Keratinocyte (primary cell): Measurements from ENCODE around the gene MAGI2.

Experiments
- EZH2 ChIP-seq: IDR thresholded peaks from one replicate; pipeline ENCODE4 v1.6.1; 2012; ENCODE audit warnings: inconsistent platforms, mild to moderate bottlenecking, low read length, moderate library complexity
- TF ChIP-seq, protein P1 (sequence below), 3 experiments: IDR thresholded peaks in 1 of 3; conservative IDR thresholded peaks in 1 of 3; optimal IDR thresholded peaks in 1 of 3; 2 replicates in 2 of 3; 3 replicates in 1 of 3; pipeline versions ENCODE3 to v1.5.1; 2011; ENCODE audit warnings: low read length in 3 of 3, mild to moderate bottlenecking in 3 of 3, moderate library complexity in 2 of 3, control low read depth in 1 of 3, inconsistent platforms in 1 of 3; ENCODE audit not compliant: insufficient read depth in 2 of 3; ENCODE audit errors: extremely low read depth in 1 of 3

DNA sequence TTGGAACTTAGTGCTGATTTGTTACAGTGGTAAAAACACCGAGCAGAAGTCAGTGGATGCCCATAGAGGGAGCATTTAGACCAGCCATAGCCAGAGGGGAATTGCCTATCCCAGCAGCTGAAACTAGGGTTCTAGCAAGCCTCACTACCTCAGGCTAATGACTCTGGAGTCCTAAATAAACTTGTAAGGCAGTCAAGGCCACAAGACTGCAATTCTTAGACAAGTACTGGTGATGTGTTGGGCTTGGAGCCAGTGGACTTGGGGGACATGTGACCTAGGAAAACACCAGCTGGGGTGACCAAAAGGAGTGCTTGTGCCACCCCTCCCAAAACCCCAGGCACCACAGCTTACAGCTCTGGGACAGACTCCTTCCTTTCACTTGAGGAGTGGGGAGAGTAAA, 209.0 kb downstream of the MAGI2 start:
- TF ChIP-seq, protein P1, sequence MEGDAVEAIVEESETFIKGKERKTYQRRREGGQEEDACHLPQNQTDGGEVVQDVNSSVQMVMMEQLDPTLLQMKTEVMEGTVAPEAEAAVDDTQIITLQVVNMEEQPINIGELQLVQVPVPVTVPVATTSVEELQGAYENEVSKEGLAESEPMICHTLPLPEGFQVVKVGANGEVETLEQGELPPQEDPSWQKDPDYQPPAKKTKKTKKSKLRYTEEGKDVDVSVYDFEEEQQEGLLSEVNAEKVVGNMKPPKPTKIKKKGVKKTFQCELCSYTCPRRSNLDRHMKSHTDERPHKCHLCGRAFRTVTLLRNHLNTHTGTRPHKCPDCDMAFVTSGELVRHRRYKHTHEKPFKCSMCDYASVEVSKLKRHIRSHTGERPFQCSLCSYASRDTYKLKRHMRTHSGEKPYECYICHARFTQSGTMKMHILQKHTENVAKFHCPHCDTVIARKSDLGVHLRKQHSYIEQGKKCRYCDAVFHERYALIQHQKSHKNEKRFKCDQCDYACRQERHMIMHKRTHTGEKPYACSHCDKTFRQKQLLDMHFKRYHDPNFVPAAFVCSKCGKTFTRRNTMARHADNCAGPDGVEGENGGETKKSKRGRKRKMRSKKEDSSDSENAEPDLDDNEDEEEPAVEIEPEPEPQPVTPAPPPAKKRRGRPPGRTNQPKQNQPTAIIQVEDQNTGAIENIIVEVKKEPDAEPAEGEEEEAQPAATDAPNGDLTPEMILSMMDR (optimal IDR thresholded peaks at IDR 0.05 in 1 of 3, IDR thresholded peaks at IDR 0.05 in 1 of 3, conservative IDR thresholded peaks at IDR 0.05 in 1 of 3; ENCODE audit: extremely low read depth in 1 of 3, insufficient read depth in 2 of 3, low read length in 3 of 3) = no peak
- TF ChIP-seq EZH2 = no peak
